H1 (cell line): ENCODE data around the gene MICALL2. TPM values are rescaled to one million over a fixed set of nuclear protein-coding genes. Genes with fewer than 3 reads are reported as not detected.

Experiments
- CTCF ChIA-PET: fragments of 300-600 bp; sonication (Branson Sonifier 250); formaldehyde crosslinking; loops from one replicate; lab custom pipeline; 2021; ENCODE audit not compliant: partially characterized antibody; lab: Charles Lee
- POLR2A ChIA-PET: fragments of 300-600 bp; sonication (Branson Sonifier 250); formaldehyde crosslinking; loops from one replicate; lab custom pipeline; 2021; ENCODE audit warnings: inconsistent platforms; ENCODE audit not compliant: partially characterized antibody; lab: Charles Lee
- DNase-seq, 2 experiments: peaks; one replicate each; pipeline versions ENCODE4 v3.0.0 to v3.0.0-alpha.2; 2010 to 2022; ENCODE audit warnings: low spot score in 2 of 2, low read depth in 1 of 2, mixed read lengths in 1 of 2
- FAIRE-seq: peaks from 2 replicates; lab custom pipeline; 2011; peaks lifted over from hg19 to GRCh38; lab: Jason Lieb, UNC
- H2AFZ ChIP-seq: 2 replicates; pipeline ENCODE4 v1.8.1; 2012; ENCODE audit warnings: low read length, inconsistent platforms
- H2AK5ac ChIP-seq: 2 replicates; pipeline ENCODE4 v1.6.1; 2013; ENCODE audit warnings: low read depth, low read length
- H2BK120ac ChIP-seq: replicated peaks from 2 replicates; pipeline ENCODE3; 2013; ENCODE audit warnings: low read depth, low read length, inconsistent platforms
- H2BK12ac ChIP-seq: 2 replicates; pipeline ENCODE4 v1.6.1; 2013; ENCODE audit warnings: low read depth, low read length
- H2BK15ac ChIP-seq: 2 replicates; pipeline ENCODE4 v1.6.1; 2013; ENCODE audit warnings: low read length
- H2BK20ac ChIP-seq: 2 replicates; pipeline ENCODE4 v1.6.1; 2013; ENCODE audit warnings: low read length
- H2BK5ac ChIP-seq: 2 replicates; pipeline ENCODE4 v1.6.1; 2013; ENCODE audit warnings: low read depth, low read length
- H3K14ac ChIP-seq: 2 replicates; pipeline ENCODE4 v1.6.1; 2013; ENCODE audit warnings: inconsistent platforms; ENCODE audit not compliant: insufficient read length
- H3K18ac ChIP-seq: 2 replicates; pipeline ENCODE4 v1.6.1; 2013; ENCODE audit warnings: low read length; ENCODE audit errors: extremely low read depth
- H3K23ac ChIP-seq: 2 replicates; pipeline ENCODE4 v1.6.1; 2013; ENCODE audit warnings: inconsistent platforms; ENCODE audit not compliant: insufficient read length
- H3K23me2 ChIP-seq: 2 replicates; pipeline ENCODE4 v1.6.1; 2013; ENCODE audit warnings: low read depth, low read length
- H3K27ac ChIP-seq: 2 replicates; pipeline ENCODE4 v1.6.1; 2011; ENCODE audit warnings: low read depth, low read length, inconsistent platforms
- H3K27me3 ChIP-seq, 4 experiments: replicated peaks in 1 of 4; 1 replicate in 1 of 4; 2 replicates in 3 of 4; pipeline versions ENCODE4 v1.6.1 to v1.8.1; 2011 to 2013; ENCODE audit warnings: low read length in 3 of 4, mild to moderate bottlenecking in 3 of 4, inconsistent platforms in 2 of 4, mixed read lengths in 2 of 4, moderate library complexity in 1 of 4; ENCODE audit not compliant: control insufficient read depth in 3 of 4, insufficient read depth in 3 of 4; ENCODE audit errors: extremely low read depth in 1 of 4
- H3K36me3 ChIP-seq, 4 experiments: 2 replicates each; pipeline versions ENCODE4 v1.6.1 to v1.8.1; 2011 to 2013; ENCODE audit warnings: mild to moderate bottlenecking in 4 of 4, low read length in 3 of 4, moderate library complexity in 2 of 4, control low read depth in 1 of 4, inconsistent platforms in 1 of 4; ENCODE audit not compliant: insufficient read depth in 4 of 4, control insufficient read depth in 2 of 4
- H3K4ac ChIP-seq: replicated peaks from 2 replicates; pipeline ENCODE3; 2013; ENCODE audit warnings: low read length, low read depth, mixed read lengths, inconsistent platforms; ENCODE audit not compliant: insufficient read length
- H3K4me1 ChIP-seq, 4 experiments: replicated peaks in 1 of 4; 1 replicate in 1 of 4; 2 replicates in 3 of 4; pipeline versions ENCODE4 v1.6.1 to v1.8.1; 2011 to 2013; ENCODE audit warnings: low read length in 3 of 4, inconsistent platforms in 2 of 4, mixed read lengths in 1 of 4; ENCODE audit not compliant: insufficient read depth in 4 of 4, control insufficient read depth in 3 of 4
- H3K4me2 ChIP-seq, 2 experiments: 2 replicates each; pipeline versions ENCODE4 v1.6.1 to v1.8.1; 2011 to 2013; ENCODE audit warnings: low read depth in 2 of 2, low read length in 2 of 2, control low read depth in 1 of 2, inconsistent platforms in 1 of 2, mild to moderate bottlenecking in 1 of 2; ENCODE audit not compliant: insufficient read depth in 1 of 2
- H3K4me3 ChIP-seq, 4 experiments: fragments of 200-600, 300-600 bp in 1 of 4; sonication (generic), shearing (Covaris generic), sonication (Bioruptor Twin) in 1 of 4; 2 replicates each; pipeline versions ENCODE4 v1.5.1 to v1.8.1; 2011 to 2016; ENCODE audit warnings: low read length in 4 of 4, low read depth in 3 of 4, control low read depth in 2 of 4, inconsistent platforms in 2 of 4, mild to moderate bottlenecking in 2 of 4, mixed read lengths in 1 of 4, moderate library complexity in 1 of 4; ENCODE audit not compliant: insufficient read depth in 2 of 4; ENCODE audit errors: extremely low read depth in 1 of 4
- H3K56ac ChIP-seq: replicated peaks from 2 replicates; pipeline ENCODE3; 2013; ENCODE audit warnings: low read depth, mild to moderate bottlenecking, mixed read lengths, low read length, inconsistent platforms; ENCODE audit not compliant: insufficient read length
- H3K79me1 ChIP-seq: 2 replicates; pipeline ENCODE4 v1.6.1; 2013; ENCODE audit warnings: low read depth, low read length, control low read depth
- H3K79me2 ChIP-seq, 2 experiments: 2 replicates each; pipeline versions ENCODE4 v1.6.1 to v1.8.1; 2012 to 2013; ENCODE audit warnings: low read length in 2 of 2, mild to moderate bottlenecking in 2 of 2, inconsistent platforms in 1 of 2; ENCODE audit not compliant: insufficient read depth in 2 of 2, control insufficient read depth in 1 of 2
- H3K9ac ChIP-seq, 4 experiments: replicated peaks in 1 of 4; 1 replicate in 1 of 4; 2 replicates in 3 of 4; pipeline versions ENCODE4 v1.6.1 to v1.8.1; 2011 to 2013; ENCODE audit warnings: low read depth in 3 of 4, low read length in 3 of 4, control low read depth in 2 of 4, mild to moderate bottlenecking in 2 of 4, moderate library complexity in 2 of 4, inconsistent platforms in 1 of 4; ENCODE audit errors: extremely low read depth in 1 of 4
- H3K9me3 ChIP-seq, 2 experiments: 2 replicates each; pipeline versions ENCODE4 v1.6.1 to v1.8.1; 2012 to 2013; ENCODE audit warnings: mild to moderate bottlenecking in 2 of 2, moderate library complexity in 2 of 2, control low read depth in 1 of 2, inconsistent platforms in 1 of 2, low read depth in 1 of 2, low read length in 1 of 2, mixed read lengths in 1 of 2; ENCODE audit not compliant: insufficient read depth in 2 of 2
- H4K20me1 ChIP-seq, 2 experiments: replicated peaks in 1 of 2; 2 replicates each; pipeline versions ENCODE3 to v1.8.1; 2011 to 2013; ENCODE audit warnings: inconsistent platforms in 2 of 2, low read length in 2 of 2, mild to moderate bottlenecking in 1 of 2; ENCODE audit not compliant: insufficient read depth in 2 of 2, control insufficient read depth in 1 of 2
- H4K5ac ChIP-seq: 2 replicates; pipeline ENCODE4 v1.6.1; 2013; ENCODE audit warnings: low read length, low read depth, mixed read lengths, inconsistent platforms; ENCODE audit not compliant: insufficient read length
- H4K8ac ChIP-seq: 2 replicates; pipeline ENCODE4 v1.8.0; 2013; ENCODE audit warnings: mild to moderate bottlenecking, moderate library complexity, low read length, inconsistent platforms; ENCODE audit not compliant: insufficient read depth; ENCODE audit errors: extremely low read depth
- H4K91ac ChIP-seq: replicated peaks from 2 replicates; pipeline ENCODE3; 2013; ENCODE audit warnings: low read length, mixed read lengths, inconsistent platforms; ENCODE audit not compliant: insufficient read length
- ZNF274 ChIP-seq: IDR thresholded peaks from 2 replicates; pipeline ENCODE4 v1.7.0; 2012; ENCODE audit warnings: low read length, borderline replicate concordance; ENCODE audit errors: extremely low read depth
- WGBS, 2 experiments: shearing (Covaris generic) in 1 of 2; methylation state at CpG; one replicate each; pipeline versions ENCODE4 v1.1.6 to v1.1.7; 2013 to 2015; ENCODE audit warnings: low lambda C conversion rate in 2 of 2, mixed read lengths in 2 of 2, inconsistent platforms in 1 of 2, low coverage in 1 of 2, missing lambda C conversion rate in 1 of 2; ENCODE audit not compliant: insufficient replicate concordance in 2 of 2, insufficient coverage in 1 of 2, insufficient read length in 1 of 2; ENCODE audit errors: extremely low coverage in 1 of 2, missing lambda C conversion rate in 1 of 2; 5-methylcytosine and 5-hydroxymethylcytosine counted together
- polyA plus RNA-seq, 7 experiments: library from polyadenylated mRNA; depleted of rRNA in 3 of 7; stranded (reverse) in 5 of 7; unstranded in 2 of 7; fragments of >200 nt in 5 of 7; fragments of 200-250 nt in 2 of 7; gene quantifications; 1 replicate in 5 of 7; 2 replicates in 1 of 7; 4 replicates in 1 of 7; pipeline versions ENCODE4 v1.2.1 to v1.2.3, GENCODE V29; 2011 to 2013; ENCODE audit warnings: missing spikeins in 2 of 7, mixed read lengths in 2 of 7
- total RNA-seq: library from RNA; stranded (reverse); fragmentation: NEBNext Ultra II Directional; extraction: Animal tissue kit (Norgen Biotek cat#: 25700); gene quantifications from 2 replicates; pipeline ENCODE4 v1.2.1, GENCODE V29; 2021
- TF ChIP-seq, protein P1 (sequence below): IDR thresholded peaks from 2 replicates; pipeline ENCODE4 v1.6.1; 2011; ENCODE audit warnings: low read length, improper control_type of control experiment

The MICALL2 gene
- total and polyA plus RNA-seq, 2 of the 8 experiments (the other 6 are each of a cell fraction or from before 2014, with no cell fraction given), result 5.3 to 8.5 TPM

DNA sequence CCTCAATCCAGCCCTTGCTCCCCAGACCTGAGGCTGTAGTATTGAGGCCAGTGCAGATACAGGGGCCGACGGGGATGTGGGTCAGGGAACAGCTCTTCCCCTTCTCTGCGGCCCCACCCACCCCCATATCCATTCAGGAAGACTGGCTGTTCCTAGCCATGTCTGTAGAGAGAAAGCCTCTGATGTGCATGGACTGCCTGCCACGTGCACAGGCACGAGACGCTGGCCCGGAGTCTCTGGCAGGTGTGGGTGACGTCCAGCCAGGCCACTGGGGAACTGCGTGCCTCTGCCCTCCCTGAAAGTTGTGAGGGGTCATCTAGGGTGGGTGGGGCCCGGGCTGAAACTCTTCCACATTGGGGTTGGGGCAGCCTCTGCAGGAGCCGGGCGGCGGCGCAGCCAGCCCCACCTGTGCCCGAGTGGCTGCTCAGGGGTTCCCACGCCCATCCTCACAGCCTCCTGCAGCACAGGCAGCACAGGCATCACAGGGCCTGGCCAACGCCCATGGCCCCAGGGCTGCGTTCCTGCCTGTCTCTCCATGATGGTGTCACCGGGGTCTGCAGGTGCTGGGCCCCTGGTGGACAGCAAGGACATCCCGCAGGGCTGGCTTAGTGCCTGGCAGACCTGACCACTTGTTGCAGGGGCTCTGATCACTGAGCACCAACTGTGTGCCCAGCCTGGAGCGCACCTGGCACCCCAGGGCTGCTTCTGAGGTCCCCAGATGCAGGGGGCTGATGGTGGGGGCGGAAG is 27.5 kb downstream of the MICALL2 start:
- TF ChIP-seq, protein P1, sequence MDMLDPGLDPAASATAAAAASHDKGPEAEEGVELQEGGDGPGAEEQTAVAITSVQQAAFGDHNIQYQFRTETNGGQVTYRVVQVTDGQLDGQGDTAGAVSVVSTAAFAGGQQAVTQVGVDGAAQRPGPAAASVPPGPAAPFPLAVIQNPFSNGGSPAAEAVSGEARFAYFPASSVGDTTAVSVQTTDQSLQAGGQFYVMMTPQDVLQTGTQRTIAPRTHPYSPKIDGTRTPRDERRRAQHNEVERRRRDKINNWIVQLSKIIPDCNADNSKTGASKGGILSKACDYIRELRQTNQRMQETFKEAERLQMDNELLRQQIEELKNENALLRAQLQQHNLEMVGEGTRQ, result no peak
- TF ChIP-seq ZNF274, result no peak
- FAIRE-seq, result no peak
- Histone ChIP-seq H3K9me3 (no peaks in the 10 kb centered on the region), H3K4me2 (no peak overlapping the region), H3K56ac (no peak overlapping the region), H2BK20ac (no peak overlapping the region), H3K27me3 (no peaks in the 10 kb centered on the region), H3K27ac (no peak overlapping the region), H3K14ac (no peak overlapping the region), H4K5ac (no peak overlapping the region), H4K8ac (no peak overlapping the region), H3K4ac (no peak overlapping the region), H4K20me1 (no peaks in the 10 kb centered on the region), H2AFZ (no peak overlapping the region), H2BK12ac (no peak overlapping the region), H2BK5ac (no peak overlapping the region), H3K23ac (no peak overlapping the region), H3K4me3 (no peak overlapping the region), H4K91ac (no peak overlapping the region), H3K36me3 (no peaks in the 10 kb centered on the region), H3K4me1 (peaks cover 0 to 10% (median 5%) of the 10 kb centered on the region in 4 experiments; a peak in 5 of 7 replicates), H2AK5ac (no peak overlapping the region), H3K18ac (no peak overlapping the region), H2BK15ac (no peak overlapping the region), H3K79me1 (no peaks in the 10 kb centered on the region), H2BK120ac (no peak overlapping the region), H3K9ac (no peak overlapping the region), H3K23me2 (no peaks in the 10 kb centered on the region), H3K79me2 (no peaks in the 10 kb centered on the region)
- 86% methylated on average over 13 of the region's 22 CpGs; no CpG with 5 or more reads in 1 of the 2 experiments for WGBS, 2 experiments
- ChIA-PET POLR2A (interaction anchor here (0.8 to 1.2 kb wide), 5 partner anchors 10 to 49 kb away, joined by 3 to 5 read pairs (median 3); no protein-coding TSS in a partner anchor), CTCF (interaction anchor here (0.5 to 4.6 kb wide), 48 partner anchors 9 to 743 kb away, joined by 3 to 62 read pairs (median 4); no protein-coding TSS in a partner anchor)
- no peak for DNase-seq
